ENCODE measurements around the gene ZNF500. TPM values are rescaled to one million over a fixed set of nuclear protein-coding genes. Genes with fewer than 3 reads are reported as not detected.

The ZNF500 gene
- total and polyA plus RNA-seq, 10 of the 15 experiments (the other 5 are each of a cell fraction or from before 2014, with no cell fraction given), result 0.99 to 13.1 (median 5.5) TPM

DNA sequence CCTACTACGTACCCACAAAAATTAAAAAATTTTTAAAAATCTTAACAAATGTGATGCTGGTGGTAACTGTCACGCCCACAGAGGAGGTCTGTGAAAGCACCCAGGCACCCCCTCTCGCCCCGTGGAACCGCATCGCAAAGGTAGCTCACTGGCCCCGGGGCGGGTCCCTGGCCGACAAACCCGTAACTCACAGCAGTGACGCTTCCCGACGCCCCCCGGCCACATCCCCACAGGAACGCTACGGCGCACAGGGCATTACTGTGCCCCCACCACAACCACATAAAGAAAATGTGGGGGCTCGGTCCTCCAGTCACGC is 33.3 kb downstream of the ZNF500 start:
- CTCF ChIA-PET, result interaction anchor here (0.7 to 2.7 kb wide), 7 partner anchors 9 to 99 kb away, joined by 3 to 11 read pairs (median 4); partner anchors contain the start of gene ROGDI
- Histone ChIP-seq H3K27ac (ENCODE audit: control insufficient read depth, insufficient read depth) (peak overlapping the region; percentile 73), H3K4me3 (peak overlapping the region; percentile 87), H3K9ac (ENCODE audit: control insufficient read depth, insufficient read depth, low read length) (peak overlapping the region; percentile 92), H3K9me3 (replicated peaks; ENCODE audit: control insufficient read depth, insufficient read depth, low read length) (no peaks in the 10 kb centered on the region), H3K4me1 (ENCODE audit: control insufficient read depth, insufficient read depth, low read length) (peaks cover 2% of the 10 kb centered on the region; the same call in 1 of the 2 replicates), H3K36me3 (ENCODE audit: control insufficient read depth in 2 of 2, insufficient read depth in 2 of 2, low read length in 1 of 2) (no peaks in the 10 kb centered on the region; a peak in 1 of 4 replicates), H3K27me3 (replicated peaks in 1 of 2; ENCODE audit: control insufficient read depth in 2 of 2, insufficient read depth in 2 of 2, low read length in 1 of 2) (no peaks in the 10 kb centered on the region), H2AFZ (ENCODE audit: control insufficient read depth, low read depth, low read length) (peak overlapping the region; percentile 95), H3K4me2 (ENCODE audit: control insufficient read depth, insufficient read depth) (peak overlapping the region; percentile 100), H4K20me1 (ENCODE audit: control insufficient read depth, insufficient read depth) (no peaks in the 10 kb centered on the region), H3K79me2 (ENCODE audit: control insufficient read depth, insufficient read depth, low read length) (peaks cover 13% of the 10 kb centered on the region)
- in situ Hi-C loops (cut with MboI) (no loop called here), intact Hi-C loops (cut with micrococcal nuclease; ENCODE audit: unreplicated experiment) (loop anchor here (2.0 kb wide), 2 partner anchors 35 to 69 kb away; partner anchors contain the start of gene ROGDI)
- TF ChIP-seq MTA2 (IDR thresholded peaks at IDR 0.05; ENCODE audit: low read depth) (no peak), KDM1A (IDR thresholded peaks at IDR 0.05; ENCODE audit: borderline replicate concordance) (no peak), SPI1 (IDR thresholded peaks at IDR 0.05; ENCODE audit: borderline replicate concordance, insufficient read depth, low read depth, low read length) (no peak), JUND (IDR thresholded peaks at IDR 0.05; ENCODE audit: low read depth, low read length) (no peak), CBFB (IDR thresholded peaks at IDR 0.05; ENCODE audit: low read depth) (peak; percentile 2; the same call in 1 of the 2 replicates), NFIC (IDR thresholded peaks at IDR 0.05; ENCODE audit: low read depth, low read length) (no peak), TCF3 (IDR thresholded peaks at IDR 0.05; ENCODE audit: borderline replicate concordance, insufficient read depth, low read depth, low read length) (no peak), ESRRA (IDR thresholded peaks at IDR 0.05; ENCODE audit: low read length) (no peak), HDAC2 (IDR thresholded peaks at IDR 0.05) (no peak), LARP7 (IDR thresholded peaks at IDR 0.05) (no peak)
- TF ChIP-seq, protein P1, sequence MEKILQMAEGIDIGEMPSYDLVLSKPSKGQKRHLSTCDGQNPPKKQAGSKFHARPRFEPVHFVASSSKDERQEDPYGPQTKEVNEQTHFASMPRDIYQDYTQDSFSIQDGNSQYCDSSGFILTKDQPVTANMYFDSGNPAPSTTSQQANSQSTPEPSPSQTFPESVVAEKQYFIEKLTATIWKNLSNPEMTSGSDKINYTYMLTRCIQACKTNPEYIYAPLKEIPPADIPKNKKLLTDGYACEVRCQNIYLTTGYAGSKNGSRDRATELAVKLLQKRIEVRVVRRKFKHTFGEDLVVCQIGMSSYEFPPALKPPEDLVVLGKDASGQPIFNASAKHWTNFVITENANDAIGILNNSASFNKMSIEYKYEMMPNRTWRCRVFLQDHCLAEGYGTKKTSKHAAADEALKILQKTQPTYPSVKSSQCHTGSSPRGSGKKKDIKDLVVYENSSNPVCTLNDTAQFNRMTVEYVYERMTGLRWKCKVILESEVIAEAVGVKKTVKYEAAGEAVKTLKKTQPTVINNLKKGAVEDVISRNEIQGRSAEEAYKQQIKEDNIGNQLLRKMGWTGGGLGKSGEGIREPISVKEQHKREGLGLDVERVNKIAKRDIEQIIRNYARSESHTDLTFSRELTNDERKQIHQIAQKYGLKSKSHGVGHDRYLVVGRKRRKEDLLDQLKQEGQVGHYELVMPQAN (conservative IDR thresholded peaks at IDR 0.05), result 0 out of 2 replicates have a peak, but pooled peaks have one; percentile 10
- SMC1A ChIA-PET (ENCODE audit: uncharacterized antibody, unreplicated experiment), result interaction anchor here (0.8 to 2.3 kb wide), 6 partner anchors 27 to 110 kb away, joined by 3 to 15 read pairs (median 4); partner anchors contain the start of genes MGRN1 and ZNF500
- peak; percentile 13 for ATAC-seq
- no TSS peak for BruUV-seq (replicated peaks)
- RAD21 ChIA-PET (ENCODE audit: unreplicated experiment), result interaction anchor here (1.1 to 2.7 kb wide), 10 partner anchors 33 to 184 kb away, joined by 3 to 18 read pairs (median 7); partner anchors contain the start of genes GLYR1, MGRN1, NUDT16L1 and ROGDI
- FAIRE-seq, result no peak
- no peak for DNase-seq (ENCODE audit: low read depth, low spot score)
- WGBS (ENCODE audit: insufficient coverage, insufficient replicate concordance, low lambda C conversion rate, missing lambda C conversion rate), result 1% methylated on average over 19 of the region's 19 CpGs
- POLR2A ChIA-PET, result interaction anchor here (0.6 to 2.0 kb wide), 8 partner anchors 31 to 109 kb away, joined by 3 to 15 read pairs (median 4); partner anchors contain the start of genes MGRN1 and NUDT16L1
